GM12801 (cell line): ENCODE measurements around the gene THOC5.

Experiments used
- TF ChIP-seq, protein P1 (sequence below): IDR thresholded peaks from one replicate; pipeline ENCODE4 v1.5.1; 2011; ENCODE audit warnings: control low read depth; ENCODE audit not compliant: insufficient read length; ENCODE audit errors: extremely low read depth

Gene THOC5

DNA sequence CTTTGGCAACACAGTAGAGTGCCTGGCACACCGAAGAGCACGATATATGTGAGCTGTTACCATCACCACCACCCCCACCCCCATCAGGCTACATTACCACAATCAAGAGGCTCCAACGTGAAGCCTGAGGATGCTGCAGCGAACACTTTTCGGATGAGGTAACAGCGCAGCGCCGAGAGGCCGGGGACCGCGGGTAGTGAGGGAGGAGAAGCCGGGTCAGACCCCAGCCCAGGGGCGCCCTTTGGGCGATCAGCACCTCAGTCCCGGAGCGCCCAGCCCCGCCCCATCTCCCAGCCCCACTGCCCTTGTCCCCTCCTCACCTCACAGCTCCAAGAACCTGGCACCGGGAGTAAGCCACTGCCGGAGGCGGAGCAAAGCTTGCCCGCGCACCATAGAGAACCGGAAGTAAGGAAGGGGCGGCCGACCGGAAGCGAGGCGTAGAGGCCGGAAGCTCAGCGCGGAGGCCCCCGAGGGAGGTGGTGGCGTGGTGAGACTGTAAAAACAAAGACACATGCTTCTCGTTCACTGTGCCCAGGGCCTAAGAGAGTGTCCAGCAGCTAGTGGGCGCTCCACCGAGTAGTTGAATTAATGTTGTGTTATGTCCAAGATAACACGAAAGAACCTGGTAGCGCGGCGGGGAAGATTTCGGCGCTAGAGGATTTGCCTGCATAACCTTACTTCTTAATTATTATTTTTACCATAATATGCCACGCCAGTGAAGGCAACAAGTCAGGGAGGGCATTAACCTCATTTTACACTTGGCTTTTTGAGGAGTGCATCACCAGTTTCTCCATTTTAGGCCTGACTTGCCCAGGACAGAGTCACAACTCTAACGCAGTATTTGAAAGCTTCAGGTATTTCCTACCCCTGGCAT, at the start of gene THOC5:
THOC5 (minus strand) TSS at position 407 of the 874 bp plus-strand sequence. CDS start 4,610 bp downstream, outside the sequence.
- TF ChIP-seq, protein P1, sequence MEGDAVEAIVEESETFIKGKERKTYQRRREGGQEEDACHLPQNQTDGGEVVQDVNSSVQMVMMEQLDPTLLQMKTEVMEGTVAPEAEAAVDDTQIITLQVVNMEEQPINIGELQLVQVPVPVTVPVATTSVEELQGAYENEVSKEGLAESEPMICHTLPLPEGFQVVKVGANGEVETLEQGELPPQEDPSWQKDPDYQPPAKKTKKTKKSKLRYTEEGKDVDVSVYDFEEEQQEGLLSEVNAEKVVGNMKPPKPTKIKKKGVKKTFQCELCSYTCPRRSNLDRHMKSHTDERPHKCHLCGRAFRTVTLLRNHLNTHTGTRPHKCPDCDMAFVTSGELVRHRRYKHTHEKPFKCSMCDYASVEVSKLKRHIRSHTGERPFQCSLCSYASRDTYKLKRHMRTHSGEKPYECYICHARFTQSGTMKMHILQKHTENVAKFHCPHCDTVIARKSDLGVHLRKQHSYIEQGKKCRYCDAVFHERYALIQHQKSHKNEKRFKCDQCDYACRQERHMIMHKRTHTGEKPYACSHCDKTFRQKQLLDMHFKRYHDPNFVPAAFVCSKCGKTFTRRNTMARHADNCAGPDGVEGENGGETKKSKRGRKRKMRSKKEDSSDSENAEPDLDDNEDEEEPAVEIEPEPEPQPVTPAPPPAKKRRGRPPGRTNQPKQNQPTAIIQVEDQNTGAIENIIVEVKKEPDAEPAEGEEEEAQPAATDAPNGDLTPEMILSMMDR = no peak

DNA sequence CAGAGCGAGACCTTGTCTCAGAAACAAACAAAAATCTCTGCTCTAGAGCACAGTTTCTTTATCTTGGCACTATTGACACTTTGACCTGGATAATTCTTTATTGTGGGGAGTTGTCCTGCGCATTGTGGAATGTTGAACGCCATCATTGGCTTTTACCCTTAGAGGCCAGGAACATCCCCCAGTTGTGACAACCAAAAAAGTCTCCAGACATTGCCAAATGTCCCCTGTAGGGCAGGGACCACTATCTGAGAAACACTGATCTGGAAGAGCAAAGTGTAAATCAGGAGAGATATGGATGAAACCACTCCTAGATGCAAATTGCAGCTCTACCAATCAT, 45.1 kb upstream of the THOC5 start:
- TF ChIP-seq, protein P1 = no peak

DNA sequence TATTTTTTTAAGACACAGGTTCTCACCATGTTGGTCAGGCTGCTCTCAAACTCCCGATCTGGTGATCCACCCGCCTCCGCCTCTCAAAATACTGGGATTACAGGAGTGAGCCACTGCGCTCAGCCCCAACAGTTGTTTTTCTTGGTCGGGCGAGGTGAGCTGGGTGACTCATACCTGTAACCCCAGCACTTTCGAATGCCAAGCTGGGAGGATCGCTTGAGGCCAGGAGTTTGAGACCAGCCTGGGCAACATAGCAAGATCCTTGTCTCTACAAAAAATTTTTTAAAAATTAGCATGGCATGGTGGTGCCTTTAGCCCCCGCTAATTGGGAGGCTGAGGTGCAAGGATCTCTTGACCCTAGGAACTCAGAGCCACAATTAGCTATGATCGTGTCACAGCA, 42.9 kb upstream of the THOC5 start:
- TF ChIP-seq, protein P1 = no peak

DNA sequence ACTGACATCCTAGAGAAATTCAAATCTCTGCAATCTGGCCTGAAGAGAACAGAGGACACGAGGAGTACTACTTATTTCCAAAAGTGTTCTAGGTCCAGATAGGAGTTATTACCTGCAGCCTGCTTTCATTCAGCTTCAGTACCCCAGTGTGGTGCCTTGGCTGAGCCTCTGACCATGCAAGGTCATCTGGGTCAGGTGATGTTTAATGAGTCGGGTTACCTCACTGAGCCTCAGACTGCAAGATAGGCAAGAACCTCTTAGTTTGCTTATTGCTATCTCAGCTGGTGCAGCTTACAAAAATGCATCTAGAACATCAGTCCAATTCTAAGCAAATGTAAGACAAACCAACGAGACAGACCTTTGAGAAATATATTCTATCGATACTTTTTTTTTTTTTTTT, 40.4 kb upstream of the THOC5 start:
- TF ChIP-seq, protein P1 = no peak

DNA sequence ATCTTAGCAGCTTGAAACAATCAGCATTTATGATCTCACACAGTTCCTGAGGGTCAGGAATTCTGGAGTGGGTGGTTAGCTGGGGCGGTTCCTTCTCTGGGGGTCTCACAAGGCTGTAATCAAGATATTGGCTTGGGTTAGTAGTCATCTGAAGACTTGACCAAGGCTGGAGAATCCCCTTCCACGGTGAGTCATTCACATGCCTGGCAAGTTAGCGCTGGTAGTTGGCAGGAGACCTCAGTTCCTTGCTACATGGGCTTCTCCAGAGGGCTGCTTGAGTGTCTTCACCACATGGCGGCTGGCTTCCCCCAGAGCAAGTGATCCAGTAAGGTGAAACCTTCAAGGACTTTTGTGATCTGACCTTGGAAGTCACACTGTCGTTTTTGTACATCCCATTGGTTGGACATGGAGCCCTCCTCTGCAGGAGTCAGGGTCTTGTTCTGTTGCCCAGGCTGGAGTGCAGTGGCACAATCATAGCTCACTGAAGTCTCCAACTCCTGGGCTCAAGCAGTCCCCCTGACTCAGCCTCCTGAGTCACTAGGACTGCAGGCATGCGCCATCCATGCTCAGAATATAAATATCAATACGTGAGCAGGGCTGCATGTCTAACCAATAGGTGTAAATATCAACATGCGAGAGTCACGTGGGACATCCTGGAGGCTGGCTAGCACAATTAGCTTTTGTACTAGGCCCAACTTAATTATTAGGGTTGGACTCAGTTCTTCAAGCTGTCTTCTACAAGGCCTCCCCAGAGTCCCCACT, 34.6 kb upstream of the THOC5 start:
- TF ChIP-seq, protein P1 = no peak

DNA sequence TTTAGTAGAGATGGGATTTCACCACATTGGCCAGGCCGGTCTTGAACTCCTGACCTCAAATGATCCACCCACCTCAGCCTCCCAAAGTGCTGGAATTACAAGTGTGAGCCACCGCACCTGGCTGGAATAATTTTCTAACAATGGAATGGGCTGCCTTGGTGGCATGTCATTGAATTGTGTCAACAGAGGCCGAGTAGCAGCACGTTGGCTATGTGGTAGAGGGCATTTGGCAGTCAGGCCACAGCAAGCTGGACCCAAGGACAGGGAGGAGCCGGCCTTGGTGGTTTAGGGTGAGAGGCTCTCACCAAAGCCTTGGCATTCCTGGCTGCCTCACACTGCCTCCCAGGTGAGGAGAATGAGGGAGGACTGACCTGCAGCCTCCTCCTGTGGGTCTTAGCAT, 31.4 kb upstream of the THOC5 start:
- TF ChIP-seq, protein P1 = no peak

DNA sequence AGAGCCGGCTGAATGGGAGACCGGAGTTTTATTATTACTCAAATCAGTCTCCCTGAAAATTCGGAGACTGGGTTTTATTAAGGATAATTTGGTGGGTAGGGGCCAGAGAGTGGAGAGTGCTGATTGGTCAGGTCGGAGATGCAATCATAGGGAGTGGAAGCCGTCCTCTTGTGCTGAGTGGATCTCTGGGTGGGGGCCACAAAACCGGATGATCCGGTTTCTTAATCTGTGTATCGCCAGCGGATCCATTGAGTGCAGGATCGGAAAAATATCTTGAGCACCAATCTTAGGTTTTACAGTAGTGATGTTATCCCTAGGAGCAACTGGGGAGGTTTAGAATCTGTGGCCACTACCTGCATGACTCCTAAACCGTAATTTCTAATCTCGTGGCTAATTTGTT, 28.2 kb upstream of the THOC5 start:
- TF ChIP-seq, protein P1 = no peak
